Measurements from ENCODE around the gene PPP3CA.
A peak's percentile ranks its signal among the peaks of the same experiment; 100 is the strongest.

The PPP3CA gene

GRCh38 chr4:101366331-101366730 is 19.0 kb upstream of the PPP3CA start:
- Histone ChIP-seq H4K12ac (ENCODE audit: low read depth, low read length) (no peak overlapping the region), H3K4me1 (ENCODE audit: control insufficient read depth in 1 of 2, insufficient read depth in 2 of 2, low read length in 2 of 2) (peaks cover 2 to 11% of the 10 kb centered on the region in 2 experiments), H2BK12ac (ENCODE audit: low read length) (no peak overlapping the region), H3K27me3 (ENCODE audit: insufficient read depth, low read length) (no peaks in the 10 kb centered on the region), H3K79me1 (ENCODE audit: low read length) (peaks cover 13% of the 10 kb centered on the region), H3K9me3 (ENCODE audit: insufficient read depth, low read depth, low read length) (no peaks in the 10 kb centered on the region), H2AK5ac (ENCODE audit: low read length) (no peak overlapping the region), H3K27ac (ENCODE audit: low read depth, low read length) (peak overlapping the region; percentile 90), H3K4me2 (ENCODE audit: low read length) (no peak overlapping the region), H3K14ac (ENCODE audit: low read length) (no peak overlapping the region), H3K9ac (ENCODE audit: low read length) (no peak overlapping the region), H3K79me2 (ENCODE audit: control insufficient read depth, insufficient read depth, low read length, poor library complexity) (peaks cover 2% of the 10 kb centered on the region), H4K91ac (ENCODE audit: low read depth, low read length) (no peak overlapping the region), H2BK120ac (ENCODE audit: insufficient read depth, low read length, poor library complexity) (no peak overlapping the region), H3K18ac (ENCODE audit: low read length) (no peak overlapping the region), H3K23ac (ENCODE audit: low read length) (no peak overlapping the region), H3K36me3 (ENCODE audit: control insufficient read depth in 1 of 2, insufficient read depth in 2 of 2, low read length in 2 of 2) (peaks cover 0 to 2% of the 10 kb centered on the region in 2 experiments), H3K4ac (ENCODE audit: low read depth, low read length) (no peak overlapping the region), H2AFZ (ENCODE audit: insufficient read depth, low read length, poor library complexity) (no peak overlapping the region), H3K4me3 (ENCODE audit: low read depth, low read length) (no peak overlapping the region), H4K8ac (ENCODE audit: low read depth, low read length) (no peak overlapping the region), H2BK5ac (ENCODE audit: low read depth, low read length, poor library complexity) (no peak overlapping the region)
- DNase-seq: peak in 1 of 2 donors; percentile 10

- H3K79me2 ChIP-seq (ENCODE audit: control insufficient read depth, insufficient read depth, low read length, poor library complexity): no peaks in the 10 kb centered on the region
- H3K27me3 ChIP-seq (ENCODE audit: insufficient read depth, low read length): no peaks in the 10 kb centered on the region
- H4K8ac ChIP-seq (ENCODE audit: low read depth, low read length): peak overlapping the region; percentile 26
- peak overlapping the region; percentile 69 for H2BK12ac ChIP-seq (ENCODE audit: low read length)
- H3K36me3 ChIP-seq (ENCODE audit: control insufficient read depth in 1 of 2, insufficient read depth in 2 of 2, low read length in 2 of 2): no peaks in the 10 kb centered on the region
- H4K12ac ChIP-seq (ENCODE audit: low read depth, low read length): no peak overlapping the region
- peak overlapping the region; percentile 23 for H4K91ac ChIP-seq (ENCODE audit: low read depth, low read length)
- H2BK120ac ChIP-seq (ENCODE audit: insufficient read depth, low read length, poor library complexity): no peak overlapping the region
- H3K4me1 ChIP-seq (ENCODE audit: control insufficient read depth in 1 of 2, insufficient read depth in 2 of 2, low read length in 2 of 2): peaks cover 8% of the 10 kb centered on the region in 2 experiments
- WGBS (ENCODE audit: extremely low coverage, insufficient coverage, insufficient read length): no CpG with 5 or more reads among the region's 3 CpGs
- no peak overlapping the region for H3K23ac ChIP-seq (ENCODE audit: low read length)
- no peak overlapping the region for H3K18ac ChIP-seq (ENCODE audit: low read length)
- H3K27ac ChIP-seq (ENCODE audit: low read depth, low read length): no peak overlapping the region
- no peak overlapping the region for H3K14ac ChIP-seq (ENCODE audit: low read length)
- H2AK5ac ChIP-seq (ENCODE audit: low read length): peak overlapping the region; percentile 2
- H3K9me3 ChIP-seq (ENCODE audit: insufficient read depth, low read depth, low read length): peaks cover 2% of the 10 kb centered on the region
- DNase-seq: peak in 1 of 2 donors; percentile 25
- H3K4ac ChIP-seq (ENCODE audit: low read depth, low read length): no peak overlapping the region
- H3K4me2 ChIP-seq (ENCODE audit: low read length): no peak overlapping the region
- no peak overlapping the region for H3K9ac ChIP-seq (ENCODE audit: low read length)
- peaks cover 6% of the 10 kb centered on the region for H3K79me1 ChIP-seq (ENCODE audit: low read length)
- peak overlapping the region; percentile 26 for H2BK5ac ChIP-seq (ENCODE audit: low read depth, low read length, poor library complexity)
- no peak overlapping the region for H2AFZ ChIP-seq (ENCODE audit: insufficient read depth, low read length, poor library complexity)
- H3K4me3 ChIP-seq (ENCODE audit: low read depth, low read length): no peak overlapping the region
These were observed 10.4 kb upstream of the PPP3CA start for GRCh38 chr4:101357751-101358150.

GRCh38 chr4:101356928-101357327 is 9.6 kb upstream of the PPP3CA start:
- H3K36me3 ChIP-seq (ENCODE audit: control insufficient read depth in 1 of 2, insufficient read depth in 2 of 2, low read length in 2 of 2): no peaks in the 10 kb centered on the region
- no peak overlapping the region for H3K18ac ChIP-seq (ENCODE audit: low read length)
- no peak overlapping the region for H2BK120ac ChIP-seq (ENCODE audit: insufficient read depth, low read length, poor library complexity)
- H2BK5ac ChIP-seq (ENCODE audit: low read depth, low read length, poor library complexity): no peak overlapping the region
- peak overlapping the region; percentile 28 for H3K4me2 ChIP-seq (ENCODE audit: low read length)
- no peak overlapping the region for H2AFZ ChIP-seq (ENCODE audit: insufficient read depth, low read length, poor library complexity)
- H3K79me2 ChIP-seq (ENCODE audit: control insufficient read depth, insufficient read depth, low read length, poor library complexity): no peaks in the 10 kb centered on the region
- H3K27me3 ChIP-seq (ENCODE audit: insufficient read depth, low read length): no peaks in the 10 kb centered on the region
- H2BK12ac ChIP-seq (ENCODE audit: low read length): no peak overlapping the region
- DNase-seq: peak; percentile 97 to 98
- H2AK5ac ChIP-seq (ENCODE audit: low read length): no peak overlapping the region
- no peak overlapping the region for H3K14ac ChIP-seq (ENCODE audit: low read length)
- no peak overlapping the region for H4K8ac ChIP-seq (ENCODE audit: low read depth, low read length)
- peak overlapping the region; percentile 83 for H3K27ac ChIP-seq (ENCODE audit: low read depth, low read length)
- no peak overlapping the region for H3K23ac ChIP-seq (ENCODE audit: low read length)
- no peak overlapping the region for H4K91ac ChIP-seq (ENCODE audit: low read depth, low read length)
- H3K9ac ChIP-seq (ENCODE audit: low read length): no peak overlapping the region
- H3K79me1 ChIP-seq (ENCODE audit: low read length): peaks cover 6% of the 10 kb centered on the region
- H3K4me3 ChIP-seq (ENCODE audit: low read depth, low read length): no peak overlapping the region
- H3K4me1 ChIP-seq (ENCODE audit: control insufficient read depth in 1 of 2, insufficient read depth in 2 of 2, low read length in 2 of 2): peaks cover 8% of the 10 kb centered on the region in 2 experiments
- H4K12ac ChIP-seq (ENCODE audit: low read depth, low read length): no peak overlapping the region
- H3K4ac ChIP-seq (ENCODE audit: low read depth, low read length): no peak overlapping the region
- H3K9me3 ChIP-seq (ENCODE audit: insufficient read depth, low read depth, low read length): peaks cover 2% of the 10 kb centered on the region

GRCh38 chr4:101355767-101356702 is 8.7 kb upstream of the PPP3CA start:
- H2BK5ac ChIP-seq (ENCODE audit: low read depth, low read length, poor library complexity): peak overlapping the region; percentile 45
- peak overlapping the region; percentile 85 for H2BK120ac ChIP-seq (ENCODE audit: insufficient read depth, low read length, poor library complexity)
- peak overlapping the region; percentile 62 for H3K14ac ChIP-seq (ENCODE audit: low read length)
- H3K79me2 ChIP-seq (ENCODE audit: control insufficient read depth, insufficient read depth, low read length, poor library complexity): no peaks in the 10 kb centered on the region
- peak overlapping the region; percentile 11 for H2AFZ ChIP-seq (ENCODE audit: insufficient read depth, low read length, poor library complexity)
- H2AK5ac ChIP-seq (ENCODE audit: low read length): no peak overlapping the region
- no peak overlapping the region for H3K4me3 ChIP-seq (ENCODE audit: low read depth, low read length)
- H3K36me3 ChIP-seq (ENCODE audit: control insufficient read depth in 1 of 2, insufficient read depth in 2 of 2, low read length in 2 of 2): no peaks in the 10 kb centered on the region
- H4K91ac ChIP-seq (ENCODE audit: low read depth, low read length): peak overlapping the region; percentile 77
- WGBS (ENCODE audit: extremely low coverage, insufficient coverage, insufficient read length): no CpG with 5 or more reads among the region's 8 CpGs
- H3K4ac ChIP-seq (ENCODE audit: low read depth, low read length): no peak overlapping the region
- peaks cover 2% of the 10 kb centered on the region for H3K9me3 ChIP-seq (ENCODE audit: insufficient read depth, low read depth, low read length)
- H3K18ac ChIP-seq (ENCODE audit: low read length): no peak overlapping the region
- peak; percentile 28 to 80 for DNase-seq
- H3K27me3 ChIP-seq (ENCODE audit: insufficient read depth, low read length): no peaks in the 10 kb centered on the region
- no peak overlapping the region for H3K4me2 ChIP-seq (ENCODE audit: low read length)
- H4K12ac ChIP-seq (ENCODE audit: low read depth, low read length): no peak overlapping the region
- no peak overlapping the region for H4K8ac ChIP-seq (ENCODE audit: low read depth, low read length)
- peaks cover 8% of the 10 kb centered on the region in 2 experiments for H3K4me1 ChIP-seq (ENCODE audit: control insufficient read depth in 1 of 2, insufficient read depth in 2 of 2, low read length in 2 of 2)
- H2BK12ac ChIP-seq (ENCODE audit: low read length): peak overlapping the region; percentile 69
- H3K9ac ChIP-seq (ENCODE audit: low read length): no peak overlapping the region
- H3K79me1 ChIP-seq (ENCODE audit: low read length): peaks cover 6% of the 10 kb centered on the region
- no peak overlapping the region for H3K23ac ChIP-seq (ENCODE audit: low read length)
- peak overlapping the region; percentile 83 for H3K27ac ChIP-seq (ENCODE audit: low read depth, low read length)
